GM06990 (cell line): Measurements from ENCODE around the gene CLSTN2.
A peak's percentile ranks its signal among the peaks of the same experiment; 100 is the strongest.

Source experiments
- DNase-seq: peaks from one replicate; pipeline ENCODE4 v3.0.0-alpha.2; 2011; ENCODE audit not compliant: insufficient read length; ENCODE audit errors: extremely low read depth
- H3K27me3 ChIP-seq: replicated peaks from 2 replicates; pipeline ENCODE4 v1.6.0; 2011; ENCODE audit warnings: low read length; ENCODE audit not compliant: control insufficient read depth, insufficient read depth
- H3K36me3 ChIP-seq: 2 replicates; pipeline ENCODE4 v1.5.1; 2011; ENCODE audit warnings: low read length; ENCODE audit not compliant: control insufficient read depth, insufficient read depth
- H3K4me3 ChIP-seq: replicated peaks from 2 replicates; pipeline ENCODE4 v1.5.1; 2011; ENCODE audit warnings: low read depth, mild to moderate bottlenecking, control low read depth, low read length
- TF ChIP-seq, protein P1 (sequence below): IDR thresholded peaks from 2 replicates; pipeline ENCODE4 v1.5.1; 2011; ENCODE audit warnings: low read length, control low read depth, mild to moderate bottlenecking, inconsistent platforms; ENCODE audit not compliant: insufficient read depth, poor library complexity, severe bottlenecking

Gene CLSTN2

DNA sequence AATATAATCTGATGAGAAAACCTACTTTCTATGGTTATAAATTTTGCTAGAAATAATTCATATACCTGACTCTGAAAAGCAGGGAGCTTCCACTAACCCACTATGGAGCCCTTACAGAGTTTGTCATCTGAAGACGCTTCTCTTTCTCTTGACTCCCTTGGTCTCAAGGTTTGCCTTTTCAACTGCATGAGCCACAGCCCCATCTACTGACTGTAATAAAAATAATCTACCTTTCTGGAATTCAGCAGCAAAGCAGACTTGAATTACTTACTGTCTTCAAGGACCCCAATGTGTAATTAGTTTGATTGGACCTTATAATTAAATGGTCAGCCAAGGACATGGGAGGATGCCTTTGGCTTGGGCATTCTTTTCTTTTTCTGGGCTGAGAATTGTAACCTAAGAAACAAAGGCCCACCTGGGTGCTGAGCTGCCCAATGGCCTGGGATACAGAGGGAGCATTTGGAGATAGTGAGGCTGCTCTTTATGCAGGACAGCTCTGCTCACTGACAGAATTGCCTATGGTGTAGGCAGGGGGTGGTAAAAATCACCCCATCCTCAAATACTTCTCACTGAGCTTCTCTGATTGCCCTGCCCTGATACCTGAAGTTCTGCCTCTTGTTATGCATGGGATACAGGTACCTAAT, 564.3 kb downstream of the CLSTN2 start:
- Histone ChIP-seq H3K27me3 (no peaks in the 10 kb centered on the region), H3K36me3 (no peaks in the 10 kb centered on the region), H3K4me3 (no peak overlapping the region)
- TF ChIP-seq, protein P1, sequence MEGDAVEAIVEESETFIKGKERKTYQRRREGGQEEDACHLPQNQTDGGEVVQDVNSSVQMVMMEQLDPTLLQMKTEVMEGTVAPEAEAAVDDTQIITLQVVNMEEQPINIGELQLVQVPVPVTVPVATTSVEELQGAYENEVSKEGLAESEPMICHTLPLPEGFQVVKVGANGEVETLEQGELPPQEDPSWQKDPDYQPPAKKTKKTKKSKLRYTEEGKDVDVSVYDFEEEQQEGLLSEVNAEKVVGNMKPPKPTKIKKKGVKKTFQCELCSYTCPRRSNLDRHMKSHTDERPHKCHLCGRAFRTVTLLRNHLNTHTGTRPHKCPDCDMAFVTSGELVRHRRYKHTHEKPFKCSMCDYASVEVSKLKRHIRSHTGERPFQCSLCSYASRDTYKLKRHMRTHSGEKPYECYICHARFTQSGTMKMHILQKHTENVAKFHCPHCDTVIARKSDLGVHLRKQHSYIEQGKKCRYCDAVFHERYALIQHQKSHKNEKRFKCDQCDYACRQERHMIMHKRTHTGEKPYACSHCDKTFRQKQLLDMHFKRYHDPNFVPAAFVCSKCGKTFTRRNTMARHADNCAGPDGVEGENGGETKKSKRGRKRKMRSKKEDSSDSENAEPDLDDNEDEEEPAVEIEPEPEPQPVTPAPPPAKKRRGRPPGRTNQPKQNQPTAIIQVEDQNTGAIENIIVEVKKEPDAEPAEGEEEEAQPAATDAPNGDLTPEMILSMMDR: peak; percentile 16
- no peak for DNase-seq

DNA sequence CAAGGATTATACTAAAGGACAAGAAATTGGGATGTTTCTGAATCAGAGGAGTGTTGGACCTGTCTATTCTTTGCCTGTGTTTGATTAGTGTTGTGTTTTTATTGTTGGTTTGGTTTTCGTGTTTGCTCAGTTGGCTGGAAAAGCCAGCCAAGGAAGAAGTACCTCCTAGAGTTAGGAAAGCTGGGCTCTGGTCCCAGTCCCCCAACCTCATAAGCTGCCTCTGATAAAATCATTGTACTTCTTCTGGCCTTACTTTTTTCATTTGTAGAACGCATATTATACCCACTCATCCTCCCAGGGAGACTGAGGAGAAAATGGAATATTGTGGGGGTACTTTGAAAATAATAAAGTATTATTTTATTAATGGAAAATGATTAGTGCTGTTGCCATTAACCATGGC, 565.5 kb downstream of the CLSTN2 start:
- Histone ChIP-seq H3K27me3 (no peaks in the 10 kb centered on the region), H3K36me3 (no peaks in the 10 kb centered on the region), H3K4me3 (no peak overlapping the region)
- TF ChIP-seq, protein P1: no peak
- DNase-seq: no peak

DNA sequence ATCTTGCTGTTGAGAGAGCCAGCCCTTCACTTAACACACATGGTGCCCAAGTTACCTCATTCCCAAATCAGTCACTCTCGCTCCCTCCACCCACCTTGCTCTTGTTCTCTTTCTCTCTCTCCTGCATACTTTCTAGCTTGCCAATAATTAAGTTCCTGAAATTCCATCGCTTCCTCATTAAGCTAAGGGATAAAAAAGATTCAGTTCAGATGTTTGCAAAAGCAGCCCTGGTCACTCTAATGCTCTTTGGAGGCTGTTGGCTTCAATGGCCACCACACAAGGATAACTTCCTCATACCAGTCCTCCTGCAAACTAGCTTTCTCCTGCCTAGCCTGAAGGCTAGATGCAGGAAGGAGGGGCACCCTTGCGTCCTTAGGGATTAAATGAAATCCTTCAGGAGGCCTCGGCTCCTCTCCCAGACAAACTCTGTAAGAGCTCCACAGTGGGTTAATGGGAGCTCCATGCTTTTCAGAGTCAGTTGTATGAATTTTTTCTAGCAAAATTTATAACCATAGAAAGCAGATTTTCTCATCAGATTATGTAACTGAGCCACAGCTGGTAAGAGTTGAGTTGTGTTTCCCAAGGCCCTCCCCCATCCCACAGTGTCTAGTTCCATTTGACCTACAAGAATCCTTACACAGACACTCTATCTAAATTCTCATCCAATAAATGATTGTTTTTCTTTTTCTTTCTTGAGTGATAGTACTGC, 566.2 kb downstream of the CLSTN2 start:
- H3K36me3 ChIP-seq: no peaks in the 10 kb centered on the region
- H3K27me3 ChIP-seq: no peaks in the 10 kb centered on the region
- TF ChIP-seq, protein P1: no peak
- no peak for DNase-seq
- no peak overlapping the region for H3K4me3 ChIP-seq

DNA sequence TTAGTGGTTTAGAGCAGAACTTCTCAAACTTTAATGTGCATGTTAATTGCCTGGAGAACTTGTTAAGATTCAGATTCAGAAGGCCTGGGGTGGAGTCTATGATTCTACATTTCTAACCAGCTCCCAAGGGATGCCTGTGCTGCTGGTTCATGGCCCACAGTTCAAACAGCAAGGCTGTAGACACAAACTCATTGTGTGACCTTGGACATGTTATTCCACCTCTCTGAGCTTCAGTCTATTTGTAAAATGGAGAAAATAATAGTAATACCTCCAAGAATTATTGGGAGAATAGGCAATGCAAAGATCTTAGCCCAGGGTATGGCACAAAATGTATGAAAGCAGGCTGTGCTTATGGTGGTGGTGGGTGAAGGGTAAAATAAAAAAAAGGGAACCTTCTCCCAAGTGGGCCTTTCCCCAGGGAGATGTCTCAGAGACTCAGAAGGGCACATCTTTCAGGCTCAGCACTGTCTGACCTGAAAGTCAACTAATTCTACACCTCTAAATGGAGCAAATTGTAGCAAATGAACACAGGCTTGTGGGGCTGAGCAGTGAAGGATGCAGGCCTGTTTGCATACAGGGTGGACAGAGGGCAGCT, 566.9 kb downstream of the CLSTN2 start:
- TF ChIP-seq, protein P1: no peak
- DNase-seq: no peak
- no peaks in the 10 kb centered on the region for H3K27me3 ChIP-seq
- H3K36me3 ChIP-seq: no peaks in the 10 kb centered on the region
- H3K4me3 ChIP-seq: no peak overlapping the region

DNA sequence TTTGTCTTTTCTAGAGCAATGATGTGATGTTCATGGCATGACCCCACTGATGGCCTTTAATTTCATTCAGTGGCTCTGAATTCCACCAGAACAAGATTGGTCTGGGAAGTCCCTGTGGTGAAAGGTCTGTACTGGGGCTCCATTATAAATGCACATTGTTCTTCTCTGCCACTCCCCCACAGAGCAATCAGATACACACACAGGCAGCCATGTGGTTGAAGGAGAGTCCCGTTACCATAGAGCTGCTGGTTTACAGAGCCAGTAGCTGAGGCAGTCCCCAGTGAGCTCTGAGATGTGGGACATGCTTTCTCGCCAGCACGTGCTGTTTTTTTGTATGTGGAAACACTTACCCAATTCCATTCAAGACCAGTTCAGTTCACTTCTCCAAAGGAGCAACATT, 570.2 kb downstream of the CLSTN2 start:
- no peak for DNase-seq
- H3K27me3 ChIP-seq: no peaks in the 10 kb centered on the region
- no peak overlapping the region for H3K4me3 ChIP-seq
- no peaks in the 10 kb centered on the region for H3K36me3 ChIP-seq
- TF ChIP-seq, protein P1: no peak
